Thymus (tissue), 11 donors: ENCODE results near the gene HEATR5B. TPM values are rescaled to one million over a fixed set of nuclear protein-coding genes. Genes with fewer than 3 reads are reported as not detected.
"Not testable (repeated sequence)": the region's sequence is repeated elsewhere in the genome, so short reads cannot be mapped to it uniquely, and the experiment has no call there.

Experiments
- DNase-seq, 9 donors: peaks; one replicate each; pipeline ENCODE4 v3.0.0-alpha.2; 2013; ENCODE audit warnings: low spot score in 9 of 9, low read depth in 6 of 9, missing footprints in 1 of 9
- H3K27ac ChIP-seq, 2 donors: one replicate each; pipeline ENCODE4 v1.5.1; 2013; ENCODE audit warnings: control low read depth in 1 of 2, low read depth in 1 of 2, low read length in 1 of 2, mild to moderate bottlenecking in 1 of 2, moderate library complexity in 1 of 2
- H3K27me3 ChIP-seq, 2 donors: one replicate each; pipeline ENCODE4 v1.5.1; 2013; ENCODE audit warnings: low read length in 1 of 2; ENCODE audit not compliant: control insufficient read depth in 2 of 2, insufficient read depth in 1 of 2
- H3K36me3 ChIP-seq, 2 donors: one replicate each; pipeline ENCODE4 v1.5.1; 2013; ENCODE audit warnings: low read length in 1 of 2, mild to moderate bottlenecking in 1 of 2, moderate library complexity in 1 of 2; ENCODE audit not compliant: control insufficient read depth in 2 of 2, insufficient read depth in 2 of 2
- H3K4me1 ChIP-seq, 2 donors: one replicate each; pipeline ENCODE4 v1.5.1; 2013; ENCODE audit warnings: low read length in 2 of 2; ENCODE audit not compliant: control insufficient read depth in 2 of 2, insufficient read depth in 2 of 2
- H3K4me3 ChIP-seq, 2 donors: one replicate each; pipeline ENCODE4 v1.5.1; 2013; ENCODE audit warnings: low read length in 2 of 2, control low read depth in 1 of 2, mild to moderate bottlenecking in 1 of 2
- H3K9me3 ChIP-seq, 2 donors: one replicate each; pipeline ENCODE4 v1.5.1; 2013; ENCODE audit warnings: low read length in 1 of 2, mild to moderate bottlenecking in 1 of 2; ENCODE audit not compliant: control insufficient read depth in 2 of 2, insufficient read depth in 1 of 2
- WGBS: extraction: QIAGEN DNeasy Blood & Tissue Kit; methylation state at CpG from one replicate; pipeline ENCODE4 v1.1.7; 2013; 5-methylcytosine and 5-hydroxymethylcytosine counted together
- polyA plus RNA-seq: library from polyadenylated mRNA; stranded (reverse); fragments of 200-250 nt; gene quantifications from one replicate; pipeline ENCODE4 v1.2.3, GENCODE V29; 2013
- total RNA-seq: library from RNA; stranded (reverse); fragments of 120-200 nt; gene quantifications from one replicate; pipeline ENCODE4 v1.2.4, GENCODE V29; 2013
- donor health status: healthy.

HEATR5B gene
- total and polyA plus RNA-seq, 2 donors, result 10.4 to 14.0 TPM

DNA sequence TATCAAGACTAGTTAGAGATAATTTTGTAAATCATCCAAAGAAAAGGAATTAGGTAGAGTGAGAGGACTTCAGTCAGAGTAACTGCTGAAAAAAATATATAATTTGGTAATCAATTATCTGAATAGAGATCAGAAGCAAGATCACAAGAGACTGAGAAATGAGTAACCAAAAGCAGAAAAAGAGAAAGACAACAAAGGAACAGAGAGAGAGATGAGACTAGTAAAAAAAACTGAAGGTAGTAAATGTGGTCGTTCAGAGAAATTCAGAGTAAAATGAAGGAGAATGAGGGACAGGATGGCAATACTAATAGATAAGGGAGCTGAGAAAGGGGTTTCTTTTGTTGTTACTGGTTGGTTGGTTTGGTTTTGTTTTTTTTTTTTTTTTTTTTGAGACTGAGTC is 134.3 kb downstream of the HEATR5B start:
- no peak overlapping the region for H3K4me3 ChIP-seq
- no peaks in the 10 kb centered on the region for H3K4me1 ChIP-seq
- H3K27ac ChIP-seq, result no peak overlapping the region
- no peaks in the 10 kb centered on the region for H3K9me3 ChIP-seq
- 92% methylated on average over 1 of the region's 1 CpG for WGBS
- no peak for DNase-seq
- peaks cover 2 to 4% of the 10 kb centered on the region in 2 donors for H3K36me3 ChIP-seq
- no peaks in the 10 kb centered on the region for H3K27me3 ChIP-seq

DNA sequence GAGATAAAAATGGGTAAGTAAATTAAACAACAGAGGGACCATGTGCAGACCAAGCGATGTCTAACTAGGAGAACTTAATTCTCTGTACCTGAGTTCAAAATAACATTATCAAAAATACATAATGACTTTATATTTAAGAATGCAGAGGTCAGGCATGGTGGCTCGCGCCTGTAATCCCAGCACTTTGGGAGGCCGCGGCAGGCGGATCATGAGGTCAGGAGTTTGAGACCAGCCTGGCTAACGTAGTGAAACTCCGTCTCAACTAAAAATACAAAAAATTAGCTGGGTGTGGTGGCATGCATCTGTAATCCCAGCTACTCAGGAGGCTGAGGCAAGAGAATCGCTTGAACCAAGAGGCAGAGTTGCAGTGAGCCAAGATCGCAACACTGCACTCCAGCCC is 138.9 kb downstream of the HEATR5B start:
- H3K36me3 ChIP-seq, result not testable (repeated sequence)

DNA sequence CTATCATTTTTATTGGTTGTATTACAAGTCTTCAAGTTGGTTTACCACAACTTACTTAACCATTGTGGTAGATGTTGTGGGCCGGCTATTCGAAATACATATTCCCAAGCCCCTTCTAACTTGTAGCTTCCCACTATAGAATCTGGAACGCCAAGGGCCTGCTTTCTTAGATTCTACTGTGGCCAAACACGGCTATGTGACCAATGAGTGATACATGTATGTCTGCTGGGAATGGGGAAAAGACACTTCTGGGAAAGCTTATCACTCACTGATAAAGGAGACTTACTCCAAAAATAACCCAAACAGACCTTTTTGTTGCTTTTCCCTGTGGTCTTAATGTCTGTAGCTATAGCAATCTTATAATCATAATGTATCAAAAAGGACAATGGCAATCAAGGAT is 142.3 kb downstream of the HEATR5B start:
- Histone ChIP-seq H3K36me3 (peaks cover 0 to 4% of the 10 kb centered on the region in 2 donors), H3K4me3 (no peak overlapping the region), H3K27ac (no peak overlapping the region), H3K9me3 (no peaks in the 10 kb centered on the region), H3K27me3 (no peaks in the 10 kb centered on the region), H3K4me1 (no peaks in the 10 kb centered on the region)
- DNase-seq, result no peak
- 98% methylated on average over 4 of the region's 4 CpGs for WGBS

More for the DNA sequence above, 138.9 kb downstream of the HEATR5B start:
- H3K9me3 ChIP-seq, H3K27me3 ChIP-seq, DNase-seq, H3K27ac ChIP-seq, H3K4me3 ChIP-seq, H3K4me1 ChIP-seq: not testable (repeated sequence)
- 95% methylated on average over 10 of the region's 10 CpGs for WGBS

DNA sequence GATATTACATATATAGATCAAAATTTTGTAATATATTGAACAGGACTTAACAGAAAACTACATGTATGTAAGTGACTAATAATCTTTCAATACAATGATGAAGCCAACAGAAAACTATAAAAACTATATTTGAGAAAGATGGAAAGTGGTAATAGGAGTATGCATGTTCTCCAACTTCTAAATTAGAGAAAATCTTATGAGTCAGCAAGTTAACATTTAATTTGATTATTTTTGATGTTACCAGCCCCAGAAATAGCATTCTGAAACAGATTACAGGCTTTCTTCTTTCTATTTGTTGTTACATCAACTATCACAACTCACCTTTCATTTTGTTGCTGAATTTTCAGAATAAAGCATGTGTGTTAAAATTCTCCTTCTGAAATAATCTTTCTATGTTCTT is 147.6 kb downstream of the HEATR5B start:
- H3K4me1 ChIP-seq, H3K4me3 ChIP-seq, DNase-seq, H3K9me3 ChIP-seq, H3K27me3 ChIP-seq, H3K36me3 ChIP-seq, H3K27ac ChIP-seq: not testable (repeated sequence)

DNA sequence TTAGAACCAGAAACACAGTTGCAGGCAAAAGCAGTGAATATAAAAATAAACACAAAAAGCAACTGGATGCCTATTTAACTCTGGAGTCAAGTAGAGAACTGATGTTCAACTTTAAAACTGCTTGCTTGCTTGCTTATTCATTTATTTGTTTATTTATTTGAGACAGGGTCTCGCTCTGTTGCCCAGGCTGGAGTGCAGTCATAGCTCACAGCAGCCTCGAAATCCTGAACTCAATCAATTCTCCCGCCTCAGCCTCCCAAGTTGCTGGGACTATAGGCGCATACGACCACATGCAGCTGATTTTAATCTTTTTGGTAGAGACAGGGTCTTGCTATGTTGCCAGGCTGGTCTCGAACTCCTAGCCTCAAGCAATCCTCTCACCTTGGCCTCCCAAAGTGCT is 152.5 kb downstream of the HEATR5B start:
- H3K9me3 ChIP-seq, H3K27me3 ChIP-seq, DNase-seq, H3K4me1 ChIP-seq, H3K36me3 ChIP-seq, H3K27ac ChIP-seq, H3K4me3 ChIP-seq: not testable (repeated sequence)
- WGBS, result over 99% methylated on average over 6 of the region's 6 CpGs

Other genes with a start within 250 kb of the HEATR5B start
- gene STRN, start 117.8 kb downstream of the HEATR5B start, total RNA-seq, result 15.0 TPM
- gene STRN, start 117.8 kb downstream of the HEATR5B start, polyA plus RNA-seq, result 6.0 TPM
- 9.0 TPM for gene GPATCH11, start 146 bp upstream of the HEATR5B start, total RNA-seq
- gene GPATCH11, start 146 bp upstream of the HEATR5B start, polyA plus RNA-seq, result 7.3 TPM
- 19.9 TPM for gene EIF2AK2, start 72.6 kb upstream of the HEATR5B start, total RNA-seq
- 9.6 TPM for gene EIF2AK2, start 72.6 kb upstream of the HEATR5B start, polyA plus RNA-seq
- gene SULT6B1, start 104.3 kb upstream of the HEATR5B start, total RNA-seq, result not detected
- not detected for gene SULT6B1, start 104.3 kb upstream of the HEATR5B start, polyA plus RNA-seq
- gene CEBPZOS, start 112.1 kb upstream of the HEATR5B start, total RNA-seq, result 23.2 TPM
- gene CEBPZOS, start 112.1 kb upstream of the HEATR5B start, polyA plus RNA-seq, result 50.4 TPM
- 78.2 TPM for gene CEBPZ, start 147.2 kb upstream of the HEATR5B start, total RNA-seq
- gene CEBPZ, start 147.2 kb upstream of the HEATR5B start, polyA plus RNA-seq, result 107 TPM
- gene NDUFAF7, start 147.3 kb upstream of the HEATR5B start, total RNA-seq, result 15.8 TPM
- 26.9 TPM for gene NDUFAF7, start 147.3 kb upstream of the HEATR5B start, polyA plus RNA-seq
- 32.6 TPM for gene PRKD3, start 240.5 kb upstream of the HEATR5B start, total RNA-seq
- 12.6 TPM for gene PRKD3, start 240.5 kb upstream of the HEATR5B start, polyA plus RNA-seq